ENCODE results near the gene ERVK3-1. TPM values are rescaled to one million over a fixed set of nuclear protein-coding genes. Genes with fewer than 3 reads are reported as not detected.
A peak's percentile ranks its signal among the peaks of the same experiment; 100 is the strongest.
"Not testable (repeated sequence)": the region's sequence is repeated elsewhere in the genome, so short reads cannot be mapped to it uniquely, and the experiment has no call there.

ERVK3-1 gene
- 41.3 and 46.2 TPM in 2 replicates for total RNA-seq
- long read RNA-seq, transcript ERVK3-1-202 (4 exons, 922 nt), result minor isoform, 5 of 102 reads
- long read RNA-seq, transcript ERVK3-1-203 (2 exons, 616 nt), result minor isoform, 19 of 102 reads
- long read RNA-seq, transcript ERVK3-1-201 (4 exons, 1,469 nt), result major isoform, 66 of 102 reads
- long read RNA-seq, partial matches to known transcripts, result 2 of 102 reads
- long read RNA-seq, other reads (novel, unspliced or antisense), result 9 of 102 reads

GRCh38 chr19:58305065-58305931 is at the start of gene ERVK3-1:
TSS of gene ERVK3-1 (plus strand) at chr19:58305377. CDS start at chr19:58312169, 6,792 bp downstream.
- H3K36me3 Mint-ChIP-seq (ENCODE audit: insufficient read depth), result peaks cover 27% of the 10 kb centered on the region
- peak within 1 kb of the TSS; percentile 97 for H3K27ac Mint-ChIP-seq
- no peaks in the 10 kb centered on the region for H3K9me3 Mint-ChIP-seq (ENCODE audit: low read depth)
- H3K27me3 Mint-ChIP-seq, result no peaks in the 10 kb centered on the region
- TF ChIP-seq CTCF (IDR thresholded peaks at IDR 0.05; ENCODE audit: unreplicated experiment), result no peak
- DNase-seq (ENCODE audit: low spot score, unreplicated experiment), result peak; percentile 78
- peaks cover 26% of the 10 kb centered on the region for H3K4me1 Mint-ChIP-seq (ENCODE audit: low read depth)
- peak within 1 kb of the TSS; percentile 100 for H3K4me3 Mint-ChIP-seq (ENCODE audit: low read depth)

- Mint-ChIP-seq H3K27ac (peak overlapping the region; percentile 51), H3K4me3 (ENCODE audit: low read depth) (peak overlapping the region; percentile 19)
These were observed 46.9 kb upstream of the ERVK3-1 start for GRCh38 chr19:58258259-58258658.

GRCh38 chr19:58261600-58261967 is 43.6 kb upstream of the ERVK3-1 start:
- Mint-ChIP-seq H3K27me3 (no peaks in the 10 kb centered on the region), H3K36me3 (ENCODE audit: insufficient read depth) (peaks cover 88% of the 10 kb centered on the region), H3K4me3 (ENCODE audit: low read depth) (no peak overlapping the region), H3K27ac (peak overlapping the region; percentile 93), H3K4me1 (ENCODE audit: low read depth) (no peaks in the 10 kb centered on the region), H3K9me3 (ENCODE audit: low read depth) (peaks cover 56% of the 10 kb centered on the region)
- DNase-seq (ENCODE audit: low spot score, unreplicated experiment), result no peak
- no peak for TF ChIP-seq CTCF (IDR thresholded peaks at IDR 0.05; ENCODE audit: unreplicated experiment)

More at GRCh38 chr19:58258259-58258658, 46.9 kb upstream of the ERVK3-1 start:
- H3K36me3 Mint-ChIP-seq (ENCODE audit: insufficient read depth), result peaks cover 96% of the 10 kb centered on the region
- not testable (repeated sequence) for H3K27me3 Mint-ChIP-seq; DNase-seq (ENCODE audit: low spot score, unreplicated experiment); H3K4me1 Mint-ChIP-seq (ENCODE audit: low read depth)
- peaks cover 74% of the 10 kb centered on the region for H3K9me3 Mint-ChIP-seq (ENCODE audit: low read depth)

GRCh38 chr19:58261968-58262921 is 42.9 kb upstream of the ERVK3-1 start:
- H3K27me3 Mint-ChIP-seq, result no peaks in the 10 kb centered on the region
- peaks cover 55% of the 10 kb centered on the region for H3K9me3 Mint-ChIP-seq (ENCODE audit: low read depth)
- no peak overlapping the region for H3K4me3 Mint-ChIP-seq (ENCODE audit: low read depth)

GRCh38 chr19:58262922-58263296 is 42.3 kb upstream of the ERVK3-1 start:
- Mint-ChIP-seq H3K4me1 (ENCODE audit: low read depth) (no peaks in the 10 kb centered on the region), H3K4me3 (ENCODE audit: low read depth) (no peak overlapping the region), H3K27ac (peak overlapping the region; percentile 93), H3K36me3 (ENCODE audit: insufficient read depth) (peaks cover 83% of the 10 kb centered on the region), H3K9me3 (ENCODE audit: low read depth) (peaks cover 48% of the 10 kb centered on the region), H3K27me3 (no peaks in the 10 kb centered on the region)
- TF ChIP-seq CTCF (IDR thresholded peaks at IDR 0.05; ENCODE audit: unreplicated experiment), result no peak
- DNase-seq (ENCODE audit: low spot score, unreplicated experiment), result no peak

More at GRCh38 chr19:58261968-58262921, 42.9 kb upstream of the ERVK3-1 start:
- peak overlapping the region; percentile 93 for H3K27ac Mint-ChIP-seq
- no peak for DNase-seq (ENCODE audit: low spot score, unreplicated experiment)
- peaks cover 87% of the 10 kb centered on the region for H3K36me3 Mint-ChIP-seq (ENCODE audit: insufficient read depth)
- no peak for TF ChIP-seq CTCF (IDR thresholded peaks at IDR 0.05; ENCODE audit: unreplicated experiment)
- no peaks in the 10 kb centered on the region for H3K4me1 Mint-ChIP-seq (ENCODE audit: low read depth)

All from progenitor cell of endocrine pancreas (in vitro differentiated cells).